Fibroblast of lung (primary cell): ENCODE measurements around the gene SERPINB7. TPM values are rescaled to one million over a fixed set of nuclear protein-coding genes. Genes with fewer than 3 reads are reported as not detected.

Experiments
- DNase-seq, 2 donors: peaks; one replicate each; pipeline versions ENCODE4 v3.0.0 to v3.0.0-alpha.2; 2010; ENCODE audit warnings: low read depth in 2 of 2
- H2AFZ ChIP-seq: 2 replicates; pipeline ENCODE4 v1.5.1; 2012; ENCODE audit warnings: low read length, control low read depth, inconsistent platforms
- H3K27ac ChIP-seq: 2 replicates; pipeline ENCODE4 v1.5.1; 2011; ENCODE audit warnings: low read length, control low read depth; ENCODE audit not compliant: insufficient read depth
- H3K27me3 ChIP-seq: 2 replicates; pipeline ENCODE4 v1.5.1; 2011; ENCODE audit warnings: mild to moderate bottlenecking, low read length; ENCODE audit not compliant: control insufficient read depth, insufficient read depth
- H3K36me3 ChIP-seq: 2 replicates; pipeline ENCODE4 v1.5.1; 2011; ENCODE audit warnings: low read length; ENCODE audit not compliant: control insufficient read depth, insufficient read depth
- H3K4me1 ChIP-seq: 2 replicates; pipeline ENCODE4 v1.5.1; 2011; ENCODE audit warnings: low read length; ENCODE audit not compliant: control insufficient read depth, insufficient read depth; ENCODE audit errors: extremely low read depth
- H3K4me2 ChIP-seq: 2 replicates; pipeline ENCODE4 v1.5.1; 2011; ENCODE audit warnings: low read length, control low read depth; ENCODE audit not compliant: insufficient read depth; ENCODE audit errors: extremely low read depth
- H3K4me3 ChIP-seq, 4 experiments: fragments of 200-600 bp in 1 of 4; sonication (generic) in 1 of 4; replicated peaks in 1 of 4; 2 replicates each; pipeline ENCODE4 v1.5.1; 2011 to 2016; ENCODE audit warnings: low read length in 4 of 4, low read depth in 3 of 4, mild to moderate bottlenecking in 3 of 4, control low read depth in 2 of 4, inconsistent platforms in 1 of 4, mixed read lengths in 1 of 4; ENCODE audit not compliant: insufficient read depth in 1 of 4; ENCODE audit errors: control extremely low read depth in 1 of 4
- H3K79me2 ChIP-seq: 2 replicates; pipeline ENCODE4 v1.5.1; 2012; ENCODE audit warnings: mild to moderate bottlenecking, low read length, inconsistent platforms; ENCODE audit not compliant: control insufficient read depth, insufficient read depth
- H3K9ac ChIP-seq: 2 replicates; pipeline ENCODE4 v1.5.1; 2011; ENCODE audit warnings: mild to moderate bottlenecking, low read length, control low read depth; ENCODE audit not compliant: insufficient read depth
- H3K9me3 ChIP-seq: 2 replicates; pipeline ENCODE4 v1.5.1; 2012; ENCODE audit warnings: low read depth, low read length; ENCODE audit not compliant: control insufficient read depth, insufficient read depth
- H4K20me1 ChIP-seq: 2 replicates; pipeline ENCODE4 v1.5.1; 2011; ENCODE audit warnings: low read length; ENCODE audit not compliant: control insufficient read depth, insufficient read depth; ENCODE audit errors: extremely low read depth
- CTCF ChIP-seq, 2 donors: IDR thresholded peaks in 1 of 2; conservative IDR thresholded peaks in 1 of 2; 1 replicate in 1 of 2; 2 replicates in 1 of 2; pipeline ENCODE4 v1.5.1; 2011 to 2012; ENCODE audit warnings: low read length in 2 of 2, control low read depth in 1 of 2, inconsistent platforms in 1 of 2, low read depth in 1 of 2, mild to moderate bottlenecking in 1 of 2
- EZH2 ChIP-seq: IDR thresholded peaks from 2 replicates; pipeline ENCODE4 v1.5.1; 2012; ENCODE audit warnings: low read length, control low read depth, mild to moderate bottlenecking; ENCODE audit errors: missing control alignments
- polyA plus RNA-seq, 2 donors: library from polyadenylated mRNA; depleted of rRNA in 1 of 2; stranded (reverse) in 1 of 2; unstranded in 1 of 2; fragments of >200 nt; gene quantifications; 2 replicates each; pipeline ENCODE4 v1.2.1, GENCODE V29; 2011 to 2012; ENCODE audit warnings: missing spikeins in 1 of 2
- total RNA-seq: library from RNA; depleted of rRNA; stranded (reverse); fragments of >200 nt; gene quantifications from 2 replicates; pipeline ENCODE4 v1.2.1, GENCODE V29; 2014

The SERPINB7 gene
- total and polyA plus RNA-seq, 2 donors (not counting 1 experiment from before 2014, with no cell fraction given) = 3.0 to 6.7 TPM

- Histone ChIP-seq H3K4me3 (no peak overlapping the region), H3K79me2 (no peaks in the 10 kb centered on the region), H2AFZ (no peak overlapping the region), H3K27ac (no peak overlapping the region), H3K9me3 (no peaks in the 10 kb centered on the region), H3K27me3 (no peaks in the 10 kb centered on the region), H3K9ac (no peak overlapping the region), H3K36me3 (no peaks in the 10 kb centered on the region), H3K4me1 (peaks cover 6% of the 10 kb centered on the region), H4K20me1 (no peaks in the 10 kb centered on the region), H3K4me2 (no peak overlapping the region)
- DNase-seq = peak in 1 of 2 donors; percentile 17
- TF ChIP-seq EZH2 (no peak), CTCF (conservative IDR thresholded peaks at IDR 0.05 in 1 of 2, IDR thresholded peaks at IDR 0.05 in 1 of 2; ENCODE audit: low read depth in 1 of 2, low read length in 2 of 2) (no peak)
These were observed 45.5 kb downstream of the SERPINB7 start for GRCh38 chr18:63820694-63821093.

DNA sequence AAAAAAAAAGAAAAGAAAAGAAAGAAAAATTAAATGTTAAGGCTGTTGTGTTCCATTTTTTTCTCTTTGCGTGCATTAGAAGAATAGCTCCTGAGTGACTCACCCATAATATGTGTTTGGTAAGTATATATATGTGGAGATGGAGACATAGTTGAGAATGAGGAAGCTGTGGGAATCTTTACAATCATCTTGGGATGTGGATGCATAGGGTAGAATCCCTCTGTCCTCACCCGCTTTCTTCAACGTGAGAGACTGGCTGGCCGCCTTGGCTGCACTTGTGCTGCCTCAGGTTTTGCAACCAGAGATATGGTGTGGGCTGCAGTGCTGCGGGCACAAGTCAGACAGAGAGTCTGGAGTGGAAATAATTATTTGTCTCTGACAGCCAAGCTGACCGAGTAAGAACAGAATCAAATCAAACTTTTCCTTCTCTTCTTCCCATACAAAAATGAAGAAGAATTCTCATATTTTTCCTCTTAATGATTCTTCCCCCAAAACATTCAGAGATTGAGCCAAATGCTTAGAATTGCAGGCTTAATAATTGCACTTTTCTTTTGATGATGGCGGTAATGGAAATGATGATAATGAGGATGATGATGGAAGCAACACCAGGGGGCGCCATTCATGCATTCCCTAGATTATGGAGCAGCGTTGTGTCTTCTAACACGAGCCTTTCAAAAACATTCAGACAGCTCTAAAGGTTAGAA is 48.5 kb downstream of the SERPINB7 start:
- H4K20me1 ChIP-seq = no peaks in the 10 kb centered on the region
- H3K4me2 ChIP-seq = no peak overlapping the region
- H3K79me2 ChIP-seq = no peaks in the 10 kb centered on the region
- no peak overlapping the region for H3K27ac ChIP-seq
- DNase-seq = peak; percentile 6 to 18
- no peaks in the 10 kb centered on the region for H3K27me3 ChIP-seq
- no peaks in the 10 kb centered on the region for H3K36me3 ChIP-seq
- H2AFZ ChIP-seq = no peak overlapping the region
- TF ChIP-seq CTCF (conservative IDR thresholded peaks at IDR 0.05 in 1 of 2, IDR thresholded peaks at IDR 0.05 in 1 of 2; ENCODE audit: low read depth in 1 of 2, low read length in 2 of 2) (peak; percentile 31 to 34), EZH2 (no peak)
- H3K4me3 ChIP-seq = no peak overlapping the region
- no peaks in the 10 kb centered on the region for H3K4me1 ChIP-seq
- H3K9me3 ChIP-seq = no peaks in the 10 kb centered on the region
- H3K9ac ChIP-seq = no peak overlapping the region

- no peak overlapping the region for H3K4me3 ChIP-seq
- no peak for DNase-seq
- H3K4me2 ChIP-seq = no peak overlapping the region
- H3K9ac ChIP-seq = no peak overlapping the region
- H4K20me1 ChIP-seq = no peaks in the 10 kb centered on the region
- H3K79me2 ChIP-seq = no peaks in the 10 kb centered on the region
- H3K9me3 ChIP-seq = no peaks in the 10 kb centered on the region
- no peaks in the 10 kb centered on the region for H3K4me1 ChIP-seq
- TF ChIP-seq EZH2 (no peak), CTCF (conservative IDR thresholded peaks at IDR 0.05 in 1 of 2, IDR thresholded peaks at IDR 0.05 in 1 of 2; ENCODE audit: low read depth in 1 of 2, low read length in 2 of 2) (no peak)
- no peak overlapping the region for H3K27ac ChIP-seq
- no peaks in the 10 kb centered on the region for H3K36me3 ChIP-seq
- no peaks in the 10 kb centered on the region for H3K27me3 ChIP-seq
- no peak overlapping the region for H2AFZ ChIP-seq
These were observed 49.0 kb downstream of the SERPINB7 start for GRCh38 chr18:63824220-63824525.
